IMR-90 (cell line): ENCODE data around the gene MUCL3. TPM values are rescaled to one million over a fixed set of nuclear protein-coding genes. Genes with fewer than 3 reads are reported as not detected.

Source experiments
- ATAC-seq: fragments of 200-7000 bp; cut with Tn5 transposase; 2 replicates; pipeline ENCODE4 v1.9.1; 2020; ENCODE audit warnings: low read depth, mild to moderate bottlenecking, moderate library complexity
- BruUV-seq: library from RNA; stranded (reverse); fragments of 400-500 nt; replicated peaks from 2 replicates; lab custom pipeline; 2021; lab: Mats Ljungman, UMichigan
- CTCF ChIA-PET: fragments of 300-600 bp; formaldehyde crosslinking; extraction: SDS; loops from one replicate; lab custom pipeline; 2021; ENCODE audit warnings: antibody characterized with exemption; lab: Yijun Ruan, JAX
- POLR2A ChIA-PET: fragments of 300-600 bp; sonication (Branson Sonifier 250); formaldehyde crosslinking; loops from one replicate; lab custom pipeline; 2022; ENCODE audit warnings: antibody characterized with exemption; ENCODE audit not compliant: unreplicated experiment; lab: Charles Lee
- DNase-seq: peaks from one replicate; pipeline ENCODE4 v3.0.0; 2013
- H2AFZ ChIP-seq: replicated peaks from 2 replicates; pipeline ENCODE3; 2013; ENCODE audit warnings: low read length, mild to moderate bottlenecking; ENCODE audit not compliant: poor library complexity
- H2AK5ac ChIP-seq: 2 replicates; pipeline ENCODE4 v1.6.1; 2013; ENCODE audit warnings: low read depth, low read length, inconsistent platforms
- H2AK9ac ChIP-seq: replicated peaks from 2 replicates; pipeline ENCODE3; 2013; ENCODE audit warnings: mild to moderate bottlenecking, low read depth, low read length, moderate library complexity; ENCODE audit not compliant: poor library complexity
- H2BK120ac ChIP-seq: 2 replicates; pipeline ENCODE4 v1.6.1; 2013; ENCODE audit warnings: low read depth, low read length, inconsistent platforms
- H2BK15ac ChIP-seq: 3 replicates; pipeline ENCODE4 v1.6.1; 2013; ENCODE audit warnings: low read depth, low read length, inconsistent platforms
- H2BK20ac ChIP-seq: 2 replicates; pipeline ENCODE4 v1.6.1; 2013; ENCODE audit warnings: low read depth, mild to moderate bottlenecking, inconsistent platforms, low read length, moderate library complexity
- H2BK5ac ChIP-seq: 2 replicates; pipeline ENCODE4 v1.6.1; 2013; ENCODE audit warnings: mild to moderate bottlenecking, low read depth, low read length, inconsistent platforms; ENCODE audit not compliant: poor library complexity, severe bottlenecking
- H3K14ac ChIP-seq: replicated peaks from 2 replicates; pipeline ENCODE4 v1.6.1; 2013; ENCODE audit warnings: low read depth, low read length, inconsistent platforms
- H3K18ac ChIP-seq: 2 replicates; pipeline ENCODE4 v1.6.1; 2013; ENCODE audit warnings: low read depth, low read length, control low read depth
- H3K23ac ChIP-seq: 2 replicates; pipeline ENCODE4 v1.6.1; 2013; ENCODE audit warnings: low read depth, low read length, inconsistent platforms
- H3K27ac ChIP-seq: 2 replicates; pipeline ENCODE4 v1.5.1; 2013; ENCODE audit warnings: mild to moderate bottlenecking, control low read depth, low read length; ENCODE audit not compliant: insufficient read depth
- H3K27me3 ChIP-seq: 2 replicates; pipeline ENCODE4 v1.6.1; 2013; ENCODE audit warnings: low read length; ENCODE audit not compliant: control insufficient read depth, insufficient read depth
- H3K36me3 ChIP-seq: 2 replicates; pipeline ENCODE4 v1.6.1; 2013; ENCODE audit warnings: low read length, mixed read lengths; ENCODE audit not compliant: control insufficient read depth, insufficient read depth
- H3K4ac ChIP-seq: 2 replicates; pipeline ENCODE4 v1.6.1; 2013; ENCODE audit warnings: low read depth, low read length, inconsistent platforms
- H3K4me1 ChIP-seq: 2 replicates; pipeline ENCODE4 v1.6.1; 2013; ENCODE audit warnings: low read length, mixed read lengths; ENCODE audit not compliant: control insufficient read depth, insufficient read depth
- H3K4me2 ChIP-seq: 2 replicates; pipeline ENCODE4 v1.6.1; 2013; ENCODE audit warnings: low read depth, mild to moderate bottlenecking, control low read depth, low read length, moderate library complexity
- H3K4me3 ChIP-seq: 2 replicates; pipeline ENCODE4 v1.5.1; 2013; ENCODE audit warnings: low read depth, mild to moderate bottlenecking, control low read depth, low read length, moderate library complexity; ENCODE audit not compliant: insufficient read depth
- H3K56ac ChIP-seq: 2 replicates; pipeline ENCODE4 v1.6.1; 2013; ENCODE audit warnings: low read length, inconsistent platforms; ENCODE audit not compliant: insufficient read depth; ENCODE audit errors: extremely low read depth
- H3K79me1 ChIP-seq, 2 experiments: 2 replicates each; pipeline ENCODE4 v1.6.1; 2013; ENCODE audit warnings: low read length in 2 of 2, inconsistent platforms in 1 of 2, low read depth in 1 of 2
- H3K9ac ChIP-seq: 2 replicates; pipeline ENCODE4 v1.6.1; 2013; ENCODE audit warnings: low read depth, low read length, control low read depth
- H3K9me1 ChIP-seq: 2 replicates; pipeline ENCODE4 v1.6.1; 2013; ENCODE audit warnings: low read length, inconsistent platforms; ENCODE audit not compliant: insufficient read depth
- H3K9me3 ChIP-seq: 2 replicates; pipeline ENCODE4 v1.6.1; 2013; ENCODE audit warnings: low read length; ENCODE audit not compliant: control insufficient read depth, insufficient read depth
- H4K20me1 ChIP-seq: 2 replicates; pipeline ENCODE4 v1.6.1; 2013; ENCODE audit warnings: low read length, inconsistent platforms; ENCODE audit not compliant: insufficient read depth
- H4K5ac ChIP-seq: 2 replicates; pipeline ENCODE4 v1.6.1; 2013; ENCODE audit warnings: mild to moderate bottlenecking, low read depth, low read length, control low read depth
- H4K8ac ChIP-seq, 2 experiments: 2 replicates each; pipeline ENCODE4 v1.6.1; 2013; ENCODE audit warnings: low read depth in 2 of 2, low read length in 2 of 2, control low read depth in 1 of 2, inconsistent platforms in 1 of 2
- H4K91ac ChIP-seq: 2 replicates; pipeline ENCODE4 v1.6.1; 2013; ENCODE audit warnings: low read depth, low read length, inconsistent platforms; ENCODE audit not compliant: insufficient read depth
- BHLHE40 ChIP-seq: fragments of 150-350 bp; IDR thresholded peaks from 2 replicates; pipeline ENCODE4 v1.6.1; 2016; ENCODE audit warnings: mild to moderate bottlenecking, low read depth, low read length
- FOS ChIP-seq: fragments of 150-350 bp; IDR thresholded peaks from 2 replicates; pipeline ENCODE4 v1.6.1; 2016; ENCODE audit warnings: low read depth, low read length
- MXI1 ChIP-seq: IDR thresholded peaks from 2 replicates; pipeline ENCODE4 v1.6.1; 2012; ENCODE audit warnings: low read depth, mild to moderate bottlenecking, low read length, moderate library complexity, borderline replicate concordance
- NFE2L2 ChIP-seq: fragments of 150-350 bp; IDR thresholded peaks from 2 replicates; pipeline ENCODE4 v1.6.1; 2016; ENCODE audit warnings: low read depth, mild to moderate bottlenecking, low read length
- RAD21 ChIP-seq: IDR thresholded peaks from 2 replicates; pipeline ENCODE4 v1.6.1; 2012; ENCODE audit warnings: low read length, improper control_type of control experiment
- WGBS, 2 experiments: methylation state at CpG; one replicate each; pipeline versions ENCODE4 v1.1.5 to v1.1.7; 2013; ENCODE audit warnings: missing lambda C conversion rate in 2 of 2; ENCODE audit not compliant: insufficient read length in 1 of 2; ENCODE audit errors: extremely low coverage in 2 of 2; 5-methylcytosine and 5-hydroxymethylcytosine counted together
- dilution Hi-C: fragments of 300-500 bp; cut with HindIII; formaldehyde crosslinking; loops from one replicate; pipeline ENCODE4 v1.14.3; 2018; ENCODE audit warnings: low sequenced_read_pairs; ENCODE audit not compliant: unreplicated experiment
- in situ Hi-C: fragments of 300-500 bp; cut with MboI; formaldehyde crosslinking; loops from 3 replicates; pipeline ENCODE4 v1.14.3; 2019; ENCODE audit warnings: low sequenced_read_pairs, inconsistent platforms, mixed read lengths
- intact Hi-C: fragments of 100-400 bp; cut with micrococcal nuclease; formaldehyde crosslinking; loops from 2 replicates; pipeline ENCODE4 v1.10.0; 2022
- polyA plus RNA-seq, 3 experiments: library from polyadenylated mRNA; depleted of rRNA; stranded (reverse); fragments of >200 nt; gene quantifications; 2 replicates each; pipeline ENCODE4 v1.2.3, GENCODE V29; 2012; ENCODE audit warnings: low replicate concordance in 1 of 3
- total RNA-seq: library from RNA; depleted of rRNA; stranded (reverse); fragments of >200 nt; gene quantifications from 2 replicates; pipeline ENCODE4 v1.2.3, GENCODE V29; 2012
- TF ChIP-seq, protein P1 (sequence below): fragments of 150-350 bp; IDR thresholded peaks from 2 replicates; pipeline ENCODE4 v1.6.1; 2017; ENCODE audit warnings: mild to moderate bottlenecking, antibody characterized with exemption, low read length, low read depth
- TF ChIP-seq, protein P2 (sequence below): fragments of 150-350 bp; IDR thresholded peaks from 2 replicates; pipeline ENCODE4 v1.6.1; 2016; ENCODE audit warnings: low read depth, mild to moderate bottlenecking, low read length, moderate library complexity, borderline replicate concordance

MUCL3 gene
- total and polyA plus RNA-seq, 2 of the 4 experiments (the other 2 are of a cell fraction): not detected

DNA sequence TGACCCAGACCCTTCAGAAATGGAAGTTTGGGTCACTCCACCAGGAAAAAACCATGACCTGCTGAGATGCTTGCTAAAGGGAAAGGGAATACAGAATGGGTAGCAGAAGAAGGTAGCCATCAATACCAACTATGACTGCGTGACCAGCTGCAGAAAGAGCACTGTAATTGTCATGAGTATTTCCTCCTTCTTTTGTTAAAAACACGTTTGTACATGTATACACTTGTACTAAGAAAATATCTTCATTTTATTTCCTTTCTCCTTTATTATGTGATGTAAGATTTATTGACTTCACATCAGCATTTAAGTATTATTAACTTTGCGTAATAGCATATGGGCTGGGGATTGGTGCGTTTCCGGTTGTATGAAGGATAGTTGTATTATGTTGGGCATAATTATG is 30.2 kb downstream of the MUCL3 start:
- ChIA-PET POLR2A (no interaction called here), CTCF (no interaction called here)
- DNase-seq: no peak
- intact Hi-C loops (no loop called here), dilution Hi-C loops (no loop called here), in situ Hi-C loops (no loop called here)
- H2BK20ac ChIP-seq: no peak overlapping the region
- WGBS, 2 experiments: no CpG with 5 or more reads among the region's 5 CpGs
- no peak overlapping the region for H3K9ac ChIP-seq
- no peak overlapping the region for H2AK9ac ChIP-seq
- no peaks in the 10 kb centered on the region for H3K4me1 ChIP-seq
- H2AFZ ChIP-seq: no peak overlapping the region
- H3K9me3 ChIP-seq: no peaks in the 10 kb centered on the region
- H3K56ac ChIP-seq: no peak overlapping the region
- no TSS peak for BruUV-seq
- no peak overlapping the region for H3K14ac ChIP-seq
- no peak overlapping the region for H3K27ac ChIP-seq
- no peaks in the 10 kb centered on the region for H3K9me1 ChIP-seq
- H3K4me3 ChIP-seq: no peak overlapping the region
- no peak overlapping the region for H4K5ac ChIP-seq
- no peak overlapping the region for H3K4ac ChIP-seq
- no peak overlapping the region for H2BK15ac ChIP-seq
- H2AK5ac ChIP-seq: no peak overlapping the region
- no peak overlapping the region for H2BK5ac ChIP-seq
- H3K4me2 ChIP-seq: no peak overlapping the region
- no peak overlapping the region for H2BK120ac ChIP-seq
- no peak overlapping the region for H4K91ac ChIP-seq
- peaks cover 23% of the 10 kb centered on the region for H3K27me3 ChIP-seq
- H3K18ac ChIP-seq: no peak overlapping the region
- ATAC-seq: no peak
- no peaks in the 10 kb centered on the region for H3K36me3 ChIP-seq
- H4K20me1 ChIP-seq: no peaks in the 10 kb centered on the region
- no peak overlapping the region for H3K23ac ChIP-seq
- no peaks in the 10 kb centered on the region for H3K79me1 ChIP-seq
- TF ChIP-seq RAD21: no peak
- TF ChIP-seq MXI1: no peak
- TF ChIP-seq, protein P1, sequence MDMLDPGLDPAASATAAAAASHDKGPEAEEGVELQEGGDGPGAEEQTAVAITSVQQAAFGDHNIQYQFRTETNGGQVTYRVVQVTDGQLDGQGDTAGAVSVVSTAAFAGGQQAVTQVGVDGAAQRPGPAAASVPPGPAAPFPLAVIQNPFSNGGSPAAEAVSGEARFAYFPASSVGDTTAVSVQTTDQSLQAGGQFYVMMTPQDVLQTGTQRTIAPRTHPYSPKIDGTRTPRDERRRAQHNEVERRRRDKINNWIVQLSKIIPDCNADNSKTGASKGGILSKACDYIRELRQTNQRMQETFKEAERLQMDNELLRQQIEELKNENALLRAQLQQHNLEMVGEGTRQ: no peak
- TF ChIP-seq BHLHE40: no peak
- no peak for TF ChIP-seq NFE2L2
- TF ChIP-seq, protein P2, sequence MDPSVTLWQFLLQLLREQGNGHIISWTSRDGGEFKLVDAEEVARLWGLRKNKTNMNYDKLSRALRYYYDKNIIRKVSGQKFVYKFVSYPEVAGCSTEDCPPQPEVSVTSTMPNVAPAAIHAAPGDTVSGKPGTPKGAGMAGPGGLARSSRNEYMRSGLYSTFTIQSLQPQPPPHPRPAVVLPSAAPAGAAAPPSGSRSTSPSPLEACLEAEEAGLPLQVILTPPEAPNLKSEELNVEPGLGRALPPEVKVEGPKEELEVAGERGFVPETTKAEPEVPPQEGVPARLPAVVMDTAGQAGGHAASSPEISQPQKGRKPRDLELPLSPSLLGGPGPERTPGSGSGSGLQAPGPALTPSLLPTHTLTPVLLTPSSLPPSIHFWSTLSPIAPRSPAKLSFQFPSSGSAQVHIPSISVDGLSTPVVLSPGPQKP: no peak
- TF ChIP-seq FOS: no peak
- H4K8ac ChIP-seq: no peak overlapping the region
